ENCODE measurements around the gene METTL21C.
A peak's percentile ranks its signal among the peaks of the same experiment; 100 is the strongest.

METTL21C gene

DNA sequence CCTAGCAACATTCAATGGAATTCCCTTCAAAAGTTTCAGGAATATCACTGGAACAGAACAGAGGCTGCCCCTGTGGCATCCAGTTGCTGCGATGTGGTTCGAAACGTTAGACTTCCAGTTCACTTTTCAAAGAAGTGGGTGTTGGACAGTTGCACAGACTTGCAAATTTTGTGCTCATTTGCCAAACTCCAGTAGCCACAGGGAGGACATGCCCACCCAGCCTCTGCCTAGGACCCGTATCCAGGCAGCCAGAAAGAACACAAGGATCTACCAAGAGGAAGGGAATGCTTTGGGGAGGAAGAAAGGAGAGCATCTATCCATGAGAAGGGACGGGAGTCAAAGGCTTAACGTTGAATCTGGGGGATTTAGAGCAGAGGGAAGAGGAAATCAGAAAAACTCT is at the start of gene METTL21C:
TSS of gene METTL21C (minus strand) at position 108 of the 400 bp plus-strand sequence. CDS start 546 bp downstream, outside the sequence.
- DNase-seq: no peak

DNA sequence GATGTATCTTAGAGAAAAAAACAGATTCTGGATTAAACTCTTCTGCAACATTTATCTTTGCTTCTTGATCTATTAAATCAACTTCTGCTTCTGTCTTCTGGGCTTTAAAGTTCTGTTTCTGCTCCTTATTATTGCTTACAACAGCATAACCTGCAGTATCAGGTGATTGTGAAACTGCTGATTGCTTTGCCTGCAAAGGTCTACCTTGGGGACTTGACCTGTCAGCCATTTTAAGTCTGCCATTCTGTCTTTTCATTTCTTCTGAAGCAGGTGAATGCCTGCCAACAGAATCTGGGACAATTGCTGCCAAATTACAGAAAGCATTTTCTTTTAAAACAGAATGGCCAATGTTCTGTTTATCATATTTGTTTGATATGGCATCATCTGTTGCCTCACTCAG is 47.7 kb upstream of the METTL21C start:
- DNase-seq: no peak

DNA sequence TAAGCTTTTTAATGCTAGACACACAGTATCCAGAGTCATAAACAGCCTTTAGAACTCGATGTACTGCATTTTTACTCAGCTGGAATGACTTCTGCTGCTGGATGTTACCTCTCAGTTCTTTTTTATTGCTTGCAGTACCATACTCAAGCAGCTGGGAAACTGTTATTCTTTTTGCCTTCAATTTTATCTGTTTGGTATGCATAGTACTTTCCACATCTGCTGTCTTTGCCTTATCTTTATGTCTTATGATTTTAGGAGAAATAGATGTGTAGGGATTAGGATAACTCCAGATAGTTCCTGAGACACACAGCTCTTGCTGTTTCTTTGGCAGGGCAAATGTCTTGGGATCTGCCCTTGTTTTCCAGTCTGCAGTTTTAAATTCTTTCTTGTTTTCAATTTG is 47.3 kb upstream of the METTL21C start:
- DNase-seq: no peak

DNA sequence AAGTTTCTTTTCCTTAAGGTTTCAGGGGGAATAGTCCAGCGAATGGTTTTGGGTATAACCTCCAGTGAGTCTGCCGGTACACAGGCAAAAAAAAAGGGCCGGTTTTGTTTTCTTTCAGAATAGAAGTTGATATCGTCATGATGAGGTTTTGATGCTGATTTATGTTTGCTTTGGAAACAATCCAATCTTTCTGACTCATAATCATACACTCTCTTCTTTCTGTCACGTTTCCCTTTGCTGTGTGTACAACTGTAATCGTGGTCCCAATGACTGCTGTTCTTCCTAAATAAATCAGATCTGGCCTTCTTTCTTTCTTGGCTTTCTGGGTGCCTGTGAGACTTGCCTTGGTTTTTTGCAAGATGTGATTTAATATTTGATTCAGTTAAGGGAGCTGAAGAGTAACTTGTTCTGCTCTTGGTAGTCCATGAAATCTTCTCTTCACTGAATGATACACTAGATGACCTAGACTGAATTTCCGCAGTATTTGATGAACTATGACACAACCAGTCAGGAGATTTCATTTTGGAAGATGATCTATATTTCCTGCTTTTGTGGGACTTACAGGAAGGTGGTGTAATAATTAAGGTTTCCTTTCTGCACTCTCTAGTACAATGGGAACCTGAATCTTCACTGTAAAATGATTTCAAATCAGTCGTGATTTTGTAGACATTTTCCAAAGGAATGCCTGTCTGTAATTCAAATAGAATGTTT is 34.9 kb upstream of the METTL21C start:
- DNase-seq: no peak

DNA sequence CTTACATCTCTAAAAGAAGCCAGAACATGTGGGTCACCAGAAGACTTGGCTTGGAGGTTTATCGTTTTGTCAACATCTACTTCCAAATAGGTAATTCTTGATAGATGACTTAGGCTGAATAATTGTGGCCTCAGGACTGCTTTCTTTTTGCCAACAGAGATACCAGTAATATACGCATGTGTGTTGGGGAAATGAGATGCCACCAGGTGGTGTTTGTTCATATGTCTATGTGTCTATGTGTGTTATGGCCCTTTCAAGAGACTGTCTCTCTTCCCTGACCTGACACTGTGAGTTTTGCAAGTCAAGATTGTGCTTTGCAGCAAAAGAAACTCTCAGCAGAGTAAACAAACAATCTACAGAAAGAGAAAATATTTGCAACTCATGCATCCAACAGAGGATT is 31.6 kb upstream of the METTL21C start:
- DNase-seq: peak in 1 of 2 experiments; percentile 0

DNA sequence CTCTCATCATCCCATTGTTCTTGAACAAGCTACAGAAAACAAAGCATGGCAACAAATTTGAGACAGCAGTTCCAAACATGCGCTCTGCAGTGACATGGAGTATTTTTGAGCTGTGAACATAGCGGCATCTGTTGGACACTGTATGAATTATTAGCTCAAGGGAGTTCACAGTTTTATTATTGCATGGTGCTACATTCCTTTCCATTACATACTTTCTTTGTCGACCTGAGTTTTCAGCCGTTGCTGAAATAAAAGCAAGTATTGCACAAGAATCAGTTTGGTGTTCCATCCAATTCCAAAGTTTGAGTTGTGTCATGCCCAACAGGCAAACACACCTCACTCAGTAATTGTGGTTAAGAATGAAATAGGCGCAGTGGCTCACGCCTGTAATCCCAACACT is 30.1 kb upstream of the METTL21C start:
- no peak for DNase-seq

DNA sequence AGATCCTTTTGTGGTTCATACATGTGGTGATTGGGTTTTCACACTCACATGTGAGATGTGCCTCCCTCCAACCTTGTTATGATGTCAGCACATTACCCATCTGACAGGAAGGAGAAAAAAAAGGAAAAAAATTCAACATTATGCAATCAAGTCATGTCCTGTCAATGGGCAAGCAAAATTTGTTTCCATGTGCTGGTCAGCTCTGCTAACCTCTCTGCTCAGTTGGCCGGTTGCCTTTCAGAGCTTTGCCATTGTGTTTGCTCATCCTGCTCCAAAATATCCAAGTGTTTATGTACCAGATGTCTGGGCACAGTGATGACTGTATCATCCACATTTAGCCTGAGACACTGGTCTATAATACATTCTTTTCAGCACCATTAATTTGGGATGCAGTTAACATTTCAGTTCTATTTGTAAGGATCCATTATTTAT is 27.0 kb upstream of the METTL21C start:
- DNase-seq: no peak

DNA sequence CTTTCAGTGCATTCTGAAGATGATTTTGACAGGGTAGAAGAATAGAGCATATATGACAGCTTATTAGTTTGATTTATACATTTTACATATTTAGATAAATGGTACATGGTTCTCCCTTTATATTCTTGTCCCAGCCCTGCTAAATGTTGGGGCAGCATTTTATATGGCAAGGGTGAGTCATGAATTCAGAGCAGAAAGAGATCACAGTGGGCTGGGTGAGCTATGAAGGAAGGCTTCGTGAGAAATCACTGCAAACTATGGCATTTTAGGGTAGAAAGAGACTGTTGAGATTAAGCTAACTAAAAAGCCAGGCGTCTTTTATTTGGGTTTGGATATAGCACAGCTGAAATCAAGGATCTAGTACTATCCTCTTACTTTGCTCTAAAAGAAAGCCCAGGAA is 23.9 kb upstream of the METTL21C start:
- no peak for DNase-seq

DNA sequence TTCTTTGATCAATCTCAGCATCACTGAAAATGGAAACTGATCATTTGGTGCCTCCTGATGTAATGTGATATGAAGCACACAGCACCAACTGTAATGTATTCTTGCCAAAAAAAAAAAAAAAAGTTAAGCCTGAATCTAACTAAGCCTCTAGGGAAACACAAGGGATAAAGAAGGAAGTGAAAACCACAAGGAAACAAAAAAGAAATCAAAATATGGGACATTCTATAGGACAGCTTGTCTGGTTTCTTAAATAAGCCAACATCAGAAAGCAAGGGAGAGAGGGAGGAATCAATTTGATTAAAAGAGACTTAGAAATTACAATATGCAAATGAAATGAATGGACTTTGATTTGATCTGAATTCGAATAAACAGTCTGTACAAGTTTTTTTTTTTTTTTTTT is 20.6 kb upstream of the METTL21C start:
- DNase-seq: no peak

DNA sequence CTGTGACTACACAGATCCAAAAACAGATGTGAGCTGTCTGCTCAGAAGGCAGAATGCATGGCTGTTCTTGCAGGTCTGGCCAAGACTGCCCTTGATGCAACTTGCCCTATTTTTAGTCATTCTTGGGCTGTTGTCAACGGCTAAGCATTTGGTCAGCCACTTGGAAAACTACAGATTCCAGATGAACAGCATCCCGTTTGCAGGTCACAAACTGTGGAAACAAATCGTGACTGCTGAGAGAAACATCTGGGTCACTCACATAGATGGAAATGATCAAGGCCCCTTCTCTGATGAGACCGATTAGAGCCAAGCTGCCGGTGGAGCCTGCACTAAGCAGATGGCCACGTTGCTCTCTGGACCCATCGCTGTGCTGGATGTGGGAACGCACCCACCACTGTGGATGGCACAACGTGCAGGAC is 15.4 kb upstream of the METTL21C start:
- no peak for DNase-seq

DNA sequence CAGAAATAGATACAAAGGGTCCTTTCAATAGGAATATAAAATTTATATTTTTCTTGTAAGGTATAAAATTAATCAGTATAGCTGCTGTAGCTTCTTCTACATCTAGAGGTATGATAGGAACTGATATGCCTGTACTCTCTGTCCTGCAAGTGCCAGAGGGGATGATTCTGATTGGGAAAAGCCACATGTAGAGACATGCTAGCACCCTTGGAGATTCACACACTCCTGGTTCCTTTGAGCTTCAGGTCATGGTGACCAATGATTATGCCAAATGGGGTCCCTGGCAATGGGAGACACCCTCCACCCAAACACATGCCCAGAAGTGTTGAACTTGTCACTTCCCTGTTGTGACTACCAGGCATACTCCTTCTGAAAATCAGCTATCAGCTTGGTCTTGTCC is 14.7 kb upstream of the METTL21C start:
- no peak for DNase-seq

DNA sequence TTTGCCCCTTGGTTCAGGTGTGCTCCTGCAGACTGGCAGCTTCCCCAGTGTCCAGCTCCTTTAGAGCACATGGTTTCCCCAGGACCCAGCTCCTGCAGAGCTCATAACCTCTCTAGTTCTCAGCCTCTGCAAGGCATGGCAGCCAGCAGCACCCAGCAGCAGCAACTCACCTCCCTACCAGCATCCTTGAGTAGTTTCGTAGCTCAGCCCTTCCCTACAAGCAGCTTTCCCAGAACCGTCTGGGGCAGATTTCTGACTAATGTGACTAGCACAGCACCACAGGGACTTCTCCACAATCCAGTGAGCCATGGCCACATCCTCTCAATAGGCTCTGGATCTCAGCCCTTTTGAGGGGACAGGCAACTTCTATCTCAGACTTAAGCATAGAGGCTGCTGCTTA is 14.1 kb upstream of the METTL21C start:
- no peak for DNase-seq

DNA sequence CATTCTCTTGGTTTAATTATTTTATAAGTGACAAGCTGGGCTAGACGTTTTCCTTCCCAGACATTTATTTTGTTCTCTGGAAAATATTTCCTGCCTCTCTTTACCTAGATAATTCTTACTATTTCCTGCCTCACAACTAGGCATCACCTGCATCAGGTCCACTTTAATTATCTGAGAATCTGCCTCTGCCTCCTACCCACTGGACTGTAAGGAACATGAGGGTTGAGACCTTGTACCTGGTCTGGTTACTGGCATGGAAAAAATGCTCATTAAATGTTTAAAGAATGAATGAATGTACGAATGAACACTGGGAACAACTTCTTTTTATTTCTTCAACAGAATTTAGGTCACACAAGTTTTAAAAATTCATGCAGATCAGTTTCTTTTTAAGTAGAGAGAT is 13.4 kb upstream of the METTL21C start:
- no peak for DNase-seq

DNA sequence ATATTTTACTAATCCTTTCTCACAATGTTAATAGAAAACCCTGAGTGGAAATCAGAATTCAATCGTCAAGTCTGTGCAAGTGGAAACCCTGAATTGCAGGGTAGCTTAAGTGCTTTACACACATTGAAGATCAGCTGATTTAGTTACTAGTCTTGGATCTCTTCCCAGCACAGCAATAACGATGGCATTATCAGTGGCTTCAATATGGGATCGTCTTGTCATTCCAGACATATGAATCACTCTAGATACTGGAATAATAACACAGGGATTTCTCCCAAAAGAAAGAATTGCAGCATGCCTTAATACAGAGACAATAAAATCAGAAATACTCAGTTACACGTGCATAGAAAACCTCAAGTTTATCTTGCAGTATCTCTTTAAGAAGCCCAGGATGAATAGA is 12.6 kb upstream of the METTL21C start:
- peak in 1 of 2 experiments; percentile 20 for DNase-seq

DNA sequence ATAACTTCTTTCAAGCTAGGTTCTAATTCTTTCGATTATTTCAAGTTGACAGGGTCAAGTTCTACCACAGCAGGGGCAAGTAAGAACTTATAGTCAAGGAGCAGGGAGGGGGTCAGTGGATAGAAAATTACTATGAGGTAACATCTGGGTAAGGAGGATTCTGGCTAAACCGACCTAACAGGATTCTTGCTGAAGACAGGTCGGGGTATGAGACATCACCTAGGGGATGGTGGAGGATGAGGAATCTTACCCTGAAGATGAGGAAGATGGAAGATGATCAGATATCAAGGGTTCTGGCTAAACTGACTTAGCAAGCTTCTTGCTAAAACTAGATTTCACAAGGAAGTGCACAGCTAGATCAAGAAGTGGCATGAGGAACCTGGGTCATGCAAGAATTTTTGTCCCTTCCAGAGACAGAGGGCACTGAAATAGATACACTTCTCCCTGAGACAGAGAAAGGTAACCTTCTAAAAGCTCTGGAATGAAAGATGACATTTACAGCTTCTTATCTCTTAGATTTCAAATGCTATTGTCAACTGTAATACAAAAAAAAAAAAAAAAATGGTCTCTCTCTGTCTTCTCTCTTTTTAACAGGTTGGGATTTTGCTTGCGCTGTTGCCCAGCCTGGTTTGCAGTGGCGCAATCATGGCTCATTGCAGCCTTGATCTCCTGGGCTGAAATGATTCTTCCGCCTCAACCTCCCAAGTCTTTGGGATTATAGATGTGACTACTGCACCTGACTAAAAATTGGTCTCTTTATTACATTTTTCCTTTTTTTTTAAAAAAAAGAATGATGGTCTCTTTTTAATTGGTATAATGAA is 9.6 kb upstream of the METTL21C start:
- no peak for DNase-seq

DNA sequence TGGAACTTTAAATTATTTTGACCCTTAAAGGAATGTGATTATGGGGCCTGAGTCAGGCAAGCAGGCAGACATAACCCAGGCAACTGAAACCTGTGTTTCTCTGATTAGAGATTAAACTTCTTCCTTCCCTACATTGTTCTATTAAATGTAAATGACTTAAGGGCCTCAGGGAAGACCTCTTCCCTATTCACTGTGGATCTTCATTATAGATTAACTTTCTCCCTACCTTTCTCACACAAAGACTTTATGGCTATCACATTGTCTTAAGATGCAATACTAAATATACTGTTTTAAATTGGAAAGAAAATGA is 8.8 kb upstream of the METTL21C start:
- no peak for DNase-seq

DNA sequence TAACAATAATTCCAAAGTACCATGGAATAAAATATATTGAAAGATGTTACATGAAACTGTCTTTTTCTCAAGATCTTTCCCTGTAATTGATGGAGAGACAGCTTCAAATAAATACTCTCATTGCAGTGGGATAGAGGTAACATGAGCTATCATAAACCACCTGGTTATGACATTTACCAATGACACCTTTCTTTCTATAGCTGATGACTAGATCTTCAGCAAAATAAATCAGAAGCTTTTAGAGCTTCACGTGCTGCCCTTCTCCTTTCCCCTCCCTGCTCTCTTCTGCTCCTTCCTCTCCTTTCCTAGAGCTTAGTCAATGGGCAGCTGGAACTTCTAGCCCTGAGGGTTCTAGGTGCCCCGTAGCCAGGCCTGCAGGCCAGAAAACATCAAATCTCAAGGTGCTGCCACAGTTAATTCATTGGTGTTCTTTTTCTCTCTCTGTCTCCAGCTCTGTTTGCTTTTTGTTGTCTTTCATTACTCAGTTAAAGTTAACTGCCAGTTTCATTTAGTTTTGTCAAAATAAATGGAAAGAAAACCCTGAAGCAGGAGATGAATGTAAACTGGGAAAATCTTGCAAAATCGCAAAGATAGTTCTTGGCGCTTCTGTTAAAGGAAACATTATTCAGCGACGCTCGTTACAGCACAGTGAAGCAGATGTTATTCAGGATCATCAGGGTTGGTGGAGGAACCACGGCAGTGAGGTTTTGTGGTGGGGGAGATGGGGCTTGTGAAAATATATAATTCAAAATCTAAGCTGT is 8.3 kb upstream of the METTL21C start:
- DNase-seq: no peak

DNA sequence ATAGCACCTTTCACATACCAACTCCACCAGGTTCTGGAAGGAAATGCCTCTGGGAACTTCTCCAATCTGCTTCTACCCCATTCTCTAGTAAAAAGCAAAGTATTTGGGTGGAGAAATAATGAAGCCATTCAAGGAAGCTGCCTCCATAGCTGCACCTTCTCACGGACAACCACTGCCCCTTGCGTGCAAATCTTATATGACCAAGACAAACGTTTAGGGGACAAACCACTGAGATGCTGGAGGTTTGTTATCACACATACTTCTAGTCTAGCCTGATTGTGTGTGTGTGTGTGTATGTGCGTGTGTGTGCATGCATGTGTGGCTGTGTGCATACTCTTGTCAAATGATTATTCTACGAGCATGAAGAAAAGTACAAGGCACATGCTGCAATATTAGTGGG is 6.5 kb upstream of the METTL21C start:
- DNase-seq: no peak

DNA sequence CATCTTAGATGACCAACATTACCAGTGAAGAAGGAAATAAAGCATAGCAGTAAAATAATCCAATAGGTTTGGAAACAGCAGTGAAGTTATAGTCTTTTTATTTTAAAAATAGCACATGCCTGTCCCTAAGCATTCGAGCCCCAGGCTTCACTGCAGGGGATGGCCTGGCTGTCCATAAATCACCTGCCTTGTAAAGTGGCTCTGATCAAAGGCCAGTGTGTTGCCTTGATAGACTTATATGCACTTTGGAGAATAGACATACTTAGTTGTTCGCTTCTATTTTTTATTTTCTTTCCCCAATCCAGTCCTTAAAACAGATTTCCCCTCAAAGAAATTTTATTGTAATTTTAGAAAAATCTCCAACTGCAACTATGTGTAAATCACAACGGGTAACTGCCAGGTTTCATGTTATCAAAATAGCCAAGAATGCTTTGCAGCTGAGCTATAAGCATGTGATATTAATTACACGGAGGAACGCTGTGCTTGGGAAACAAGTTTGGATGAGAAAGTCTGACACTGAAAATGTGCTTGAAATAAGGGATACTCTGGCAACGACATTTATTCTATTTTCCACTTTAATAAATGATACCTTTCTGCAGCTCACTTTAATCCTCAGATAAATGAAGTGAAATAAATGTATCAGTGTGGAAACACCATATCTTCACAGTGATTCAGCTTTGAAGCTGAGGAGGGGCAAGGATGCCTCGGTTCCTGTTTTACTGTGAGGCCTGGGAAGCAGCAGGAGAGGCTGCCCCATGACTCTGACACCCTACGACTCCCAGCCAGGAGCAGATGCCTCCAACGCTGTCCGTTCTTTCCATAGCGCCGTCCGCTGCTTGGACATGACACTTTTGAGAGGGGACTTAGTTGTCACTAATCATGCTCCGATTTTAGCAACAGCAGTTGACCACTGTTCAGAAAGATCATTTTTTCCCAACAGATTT is 5.5 kb upstream of the METTL21C start:
- DNase-seq: no peak

DNA sequence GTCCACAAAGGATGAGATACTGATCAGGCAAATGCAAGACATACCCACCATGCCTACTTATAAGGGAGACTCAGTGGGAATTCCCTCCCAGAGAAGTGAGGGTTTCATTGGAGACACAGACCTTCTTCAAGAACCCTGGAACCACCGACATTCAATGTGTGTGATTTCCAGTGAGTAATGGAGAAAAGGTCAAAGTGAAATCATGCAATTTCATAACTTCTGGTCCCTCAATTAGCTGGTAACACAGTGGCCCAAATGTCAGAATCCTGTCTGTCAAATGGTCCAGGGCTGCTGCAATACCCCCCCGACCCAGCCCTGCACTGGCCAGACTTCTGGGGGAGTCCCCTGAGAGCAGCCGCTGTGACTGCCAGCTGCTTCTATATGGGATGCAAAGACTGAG is 4.7 kb upstream of the METTL21C start:
- no peak for DNase-seq

DNA sequence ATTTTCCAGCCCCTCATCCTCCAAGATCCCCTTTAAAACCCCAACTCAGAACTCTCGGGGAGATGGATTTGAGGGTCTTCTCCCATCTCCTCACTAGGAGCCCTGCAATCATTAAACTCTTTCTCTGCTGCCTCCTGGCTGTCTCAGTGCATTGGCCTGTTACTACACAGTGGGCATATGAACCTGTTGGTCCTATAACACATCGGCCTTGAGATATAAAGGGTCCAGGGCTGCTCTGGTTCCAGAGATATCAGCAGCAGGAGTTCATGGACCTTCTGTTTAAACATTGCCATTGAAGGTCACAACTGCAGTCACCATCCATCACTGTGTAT is 3.8 kb upstream of the METTL21C start:
- no peak for DNase-seq

DNA sequence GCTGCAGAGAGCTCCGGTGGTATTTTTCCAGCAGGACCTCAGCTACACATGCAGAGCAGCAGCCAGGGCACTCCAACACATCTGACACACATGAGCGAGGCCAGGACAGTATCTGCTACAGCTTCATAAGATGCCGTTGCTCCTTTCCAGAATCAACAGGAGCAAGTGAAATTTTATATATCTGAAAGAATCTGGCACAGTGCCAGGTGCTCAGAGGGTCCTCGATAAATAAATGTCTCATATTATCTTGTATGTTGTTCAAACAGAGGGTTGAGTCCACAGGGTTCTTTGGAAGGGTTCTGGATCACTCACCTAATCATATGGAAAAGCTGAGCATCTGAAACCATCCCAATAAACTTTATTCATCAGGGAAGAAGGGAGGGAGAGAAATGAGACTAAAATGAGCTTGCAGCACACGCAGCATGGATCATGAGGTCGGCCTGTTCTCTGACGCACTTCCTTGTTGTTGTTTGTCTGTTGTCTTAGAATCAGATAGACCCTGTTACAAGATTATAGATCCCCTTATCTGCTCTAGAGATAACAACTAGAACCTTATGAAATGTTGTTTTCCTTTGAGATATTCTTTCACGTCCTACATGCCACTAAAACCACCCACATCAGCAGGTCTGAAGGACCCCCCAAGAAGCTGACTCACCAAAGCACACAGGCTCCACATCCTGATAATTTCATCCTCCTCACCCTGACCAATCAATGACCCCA is 3.2 kb upstream of the METTL21C start:
- no peak for DNase-seq

Data from SW 1271 (cell line).